Retinal pigment epithelial cell (primary cell): ENCODE measurements around the gene ETNK2.

Experiments
- DNase-seq: peaks from one replicate; pipeline ENCODE4 v3.0.0-alpha.2; 2010; ENCODE audit warnings: low read depth
- H3K4me3 ChIP-seq: 2 replicates; pipeline ENCODE4 v1.5.1; 2011; ENCODE audit warnings: mild to moderate bottlenecking, low read length, control low read depth, moderate library complexity
- TF ChIP-seq, protein P1 (sequence below): conservative IDR thresholded peaks from 2 replicates; pipeline ENCODE4 v1.5.1; 2011; ENCODE audit warnings: low read depth, low read length, control low read depth, inconsistent platforms

ETNK2 gene

DNA sequence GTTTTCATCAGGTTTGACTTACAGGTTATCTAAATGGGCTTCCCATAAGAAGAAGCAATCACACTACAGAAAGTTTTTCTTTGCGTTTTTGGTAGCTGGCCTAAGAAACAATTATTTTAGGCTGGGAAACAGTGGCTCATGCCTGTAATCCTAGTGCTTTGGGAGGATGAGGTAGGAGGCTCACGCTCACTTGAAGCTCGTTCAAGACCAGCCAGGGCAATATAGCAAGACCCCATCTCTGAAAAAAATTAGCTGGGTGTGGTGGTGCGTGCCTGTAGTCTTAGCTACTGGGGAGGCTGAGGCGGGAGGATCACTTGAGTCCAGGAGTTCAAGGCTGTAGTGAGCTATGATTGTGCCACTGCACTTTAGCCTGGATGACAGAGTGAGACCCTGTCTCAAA is 15.9 kb upstream of the ETNK2 start:
- TF ChIP-seq, protein P1, sequence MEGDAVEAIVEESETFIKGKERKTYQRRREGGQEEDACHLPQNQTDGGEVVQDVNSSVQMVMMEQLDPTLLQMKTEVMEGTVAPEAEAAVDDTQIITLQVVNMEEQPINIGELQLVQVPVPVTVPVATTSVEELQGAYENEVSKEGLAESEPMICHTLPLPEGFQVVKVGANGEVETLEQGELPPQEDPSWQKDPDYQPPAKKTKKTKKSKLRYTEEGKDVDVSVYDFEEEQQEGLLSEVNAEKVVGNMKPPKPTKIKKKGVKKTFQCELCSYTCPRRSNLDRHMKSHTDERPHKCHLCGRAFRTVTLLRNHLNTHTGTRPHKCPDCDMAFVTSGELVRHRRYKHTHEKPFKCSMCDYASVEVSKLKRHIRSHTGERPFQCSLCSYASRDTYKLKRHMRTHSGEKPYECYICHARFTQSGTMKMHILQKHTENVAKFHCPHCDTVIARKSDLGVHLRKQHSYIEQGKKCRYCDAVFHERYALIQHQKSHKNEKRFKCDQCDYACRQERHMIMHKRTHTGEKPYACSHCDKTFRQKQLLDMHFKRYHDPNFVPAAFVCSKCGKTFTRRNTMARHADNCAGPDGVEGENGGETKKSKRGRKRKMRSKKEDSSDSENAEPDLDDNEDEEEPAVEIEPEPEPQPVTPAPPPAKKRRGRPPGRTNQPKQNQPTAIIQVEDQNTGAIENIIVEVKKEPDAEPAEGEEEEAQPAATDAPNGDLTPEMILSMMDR: no peak
- no peak for DNase-seq
- no peak overlapping the region for H3K4me3 ChIP-seq

DNA sequence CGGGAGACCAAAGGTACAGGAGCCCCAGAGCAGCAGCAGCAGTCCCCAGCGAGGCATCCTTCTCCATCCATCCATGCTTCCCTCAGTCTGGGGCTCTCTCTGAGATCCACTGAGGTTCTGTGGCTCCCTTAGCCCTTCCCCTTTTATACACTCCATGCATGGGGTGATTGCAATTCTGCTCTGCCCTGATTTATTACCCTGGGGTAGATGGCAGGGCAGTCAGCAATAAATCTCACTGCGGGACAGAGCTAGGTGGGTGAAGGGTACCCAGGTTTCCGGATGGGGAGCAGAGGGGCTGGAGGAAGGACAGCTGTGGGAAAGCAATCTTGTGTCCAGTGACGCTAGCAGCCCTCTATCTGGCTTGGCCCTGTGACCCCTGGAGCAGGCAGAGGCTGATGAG is 14.4 kb upstream of the ETNK2 start, which contains the start of gene REN:
TSS of gene REN (minus strand) at position 119 of the 400 bp plus-strand sequence. CDS start at position 75, 44 bp downstream.
- TF ChIP-seq, protein P1: no peak
- H3K4me3 ChIP-seq: no peak within 1 kb of the TSS
- DNase-seq: no peak

DNA sequence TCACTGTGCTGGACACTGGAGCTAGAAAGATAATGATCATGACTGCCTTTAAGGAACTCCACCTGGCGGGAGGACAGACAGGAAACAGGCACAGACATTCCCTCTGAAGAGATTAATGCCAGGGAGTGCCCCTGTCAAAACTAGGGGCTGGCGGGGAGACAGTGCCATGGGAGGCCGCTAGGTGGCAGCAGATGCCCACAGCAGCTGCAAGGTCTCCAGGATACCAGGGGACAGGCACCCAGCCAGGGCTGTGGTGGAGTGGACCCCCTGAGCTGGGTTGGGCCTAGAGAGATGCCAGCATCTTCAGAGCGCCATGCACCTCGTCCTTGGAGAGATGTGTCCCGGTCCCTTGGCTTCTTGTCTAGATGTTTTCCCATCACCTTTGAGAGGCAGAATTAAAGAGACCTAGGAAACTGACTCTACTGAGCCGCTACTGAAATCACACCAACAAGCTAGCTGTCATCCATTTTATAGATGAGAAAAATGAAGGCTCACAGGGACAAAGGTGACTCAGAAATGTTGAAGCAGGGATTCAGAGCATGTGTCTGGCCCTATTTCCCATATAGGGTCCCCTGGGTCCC is 10.7 kb upstream of the ETNK2 start:
- no peak for DNase-seq
- no peak overlapping the region for H3K4me3 ChIP-seq
- TF ChIP-seq, protein P1: peak; percentile 99

DNA sequence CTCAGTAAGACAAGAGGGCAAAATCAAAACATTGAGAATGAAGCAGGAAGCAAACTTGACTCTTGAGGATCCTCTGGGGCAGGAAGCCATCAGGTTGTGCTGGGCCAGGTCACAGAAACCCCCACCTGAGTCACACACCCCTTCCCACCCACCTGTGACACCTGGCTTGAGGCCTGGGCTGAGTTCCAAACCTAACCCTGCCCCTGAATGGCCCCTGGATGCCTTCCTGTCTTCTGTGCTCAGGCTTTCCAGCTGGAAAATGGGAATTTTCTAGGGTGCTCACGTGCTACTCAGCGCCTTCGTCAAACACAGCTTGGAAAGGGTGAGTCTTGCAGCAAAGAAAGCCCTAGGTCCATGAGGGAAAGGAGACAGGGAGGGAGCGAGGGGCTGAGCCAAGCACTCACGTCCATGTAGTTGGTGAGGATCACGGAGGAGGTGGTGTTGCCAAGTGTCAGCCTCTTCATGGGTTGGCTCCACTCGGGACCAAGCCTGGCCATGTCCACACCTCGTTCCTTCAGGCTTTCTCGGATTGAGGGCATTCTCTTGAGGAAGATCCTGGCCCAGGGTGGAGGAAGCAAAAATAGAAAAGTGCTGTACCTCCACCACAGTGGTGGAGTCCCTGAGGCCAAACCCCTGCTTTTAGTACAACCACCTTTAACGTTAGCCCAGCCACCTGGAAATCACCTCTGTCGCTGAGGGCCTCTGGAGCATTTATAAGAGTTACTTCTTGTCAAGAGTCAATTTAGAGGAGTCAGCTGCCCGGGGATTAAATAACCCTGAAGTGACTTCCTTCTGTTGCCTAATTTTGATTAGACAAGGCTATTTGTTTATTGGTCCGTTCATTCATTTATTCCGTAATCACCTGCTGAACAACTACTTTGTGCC is 10.0 kb upstream of the ETNK2 start:
- TF ChIP-seq, protein P1: no peak

DNA sequence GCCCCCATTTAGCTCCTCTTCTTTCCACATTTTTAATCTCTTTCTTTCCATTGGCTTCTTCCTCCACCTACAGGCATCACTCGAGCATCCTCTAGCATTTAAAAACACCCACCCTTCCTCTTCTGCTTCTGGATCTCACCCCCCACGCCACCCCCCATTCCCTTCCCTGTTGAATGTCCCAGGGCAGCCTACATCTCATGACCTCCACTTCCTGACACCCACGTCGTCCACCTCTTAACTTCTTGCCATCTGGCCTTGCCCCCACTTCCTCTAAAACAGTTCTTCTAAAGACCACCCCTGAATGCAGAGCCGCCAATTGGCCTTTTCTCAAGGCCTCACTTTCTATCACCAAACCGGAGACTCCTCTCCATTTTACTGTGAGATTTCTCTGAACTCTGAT is 6.1 kb upstream of the ETNK2 start:
- no peak overlapping the region for H3K4me3 ChIP-seq
- TF ChIP-seq, protein P1: no peak
- no peak for DNase-seq

More for the DNA sequence above, 10.0 kb upstream of the ETNK2 start:
- DNase-seq: no peak
- H3K4me3 ChIP-seq: no peak overlapping the region

DNA sequence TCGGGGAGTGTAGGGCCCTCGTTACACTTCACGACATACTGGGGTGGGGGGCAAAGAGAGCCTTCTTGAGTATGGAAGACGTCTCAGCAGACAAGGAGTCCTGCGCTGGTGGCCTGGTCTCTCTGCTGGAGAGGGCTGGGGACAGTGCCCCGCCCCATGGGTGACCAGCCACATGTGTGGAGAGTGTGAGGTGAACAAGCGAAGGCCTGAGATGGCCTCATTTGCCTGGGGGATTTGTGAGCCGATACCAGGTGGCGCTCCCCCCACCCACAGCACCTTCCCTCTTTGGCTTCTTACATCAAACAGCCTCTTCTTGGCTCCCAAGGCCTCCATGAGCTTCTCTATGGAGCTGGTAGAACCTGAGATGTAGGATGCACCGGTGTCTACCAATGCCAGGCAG is 4.0 kb upstream of the ETNK2 start:
- TF ChIP-seq, protein P1: no peak
- no peak for DNase-seq
- no peak overlapping the region for H3K4me3 ChIP-seq
